Measurements from ENCODE around the gene ITPR2.

The ITPR2 gene

DNA sequence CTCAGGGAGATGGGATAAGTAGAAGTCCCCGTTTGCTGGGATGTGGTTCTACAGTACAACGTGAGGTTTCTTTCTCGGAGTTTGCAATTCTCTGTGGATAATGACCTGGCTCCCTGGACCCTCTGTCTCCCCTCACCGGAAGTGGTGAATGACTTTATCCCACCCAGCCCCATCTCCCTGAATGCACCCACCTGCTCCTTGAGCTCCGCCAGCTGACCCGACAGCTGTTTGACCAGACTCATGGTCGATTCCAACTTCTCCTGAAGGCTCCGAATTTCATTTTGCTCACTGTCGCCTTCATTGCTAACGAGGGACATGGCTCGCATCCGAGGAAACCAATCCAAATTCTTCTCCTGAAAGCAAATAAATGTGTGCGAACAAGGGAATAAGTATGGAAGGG lies 493.0 kb downstream of the ITPR2 start:
- TF ChIP-seq SIN3A (IDR thresholded peaks at IDR 0.05; ENCODE audit: borderline replicate concordance, insufficient read depth, low read length) (no peak), FOXP2 (optimal IDR thresholded peaks at IDR 0.05; ENCODE audit: borderline replicate concordance, extremely low read depth, extremely low read length, insufficient read depth) (no peak), POLR2AphosphoS5 (IDR thresholded peaks at IDR 0.05; ENCODE audit: low read depth, low read length) (no peak), TAF1 (IDR thresholded peaks at IDR 0.05; ENCODE audit: borderline replicate concordance, insufficient read depth, low read length) (no peak)
- TF ChIP-seq, protein P1, sequence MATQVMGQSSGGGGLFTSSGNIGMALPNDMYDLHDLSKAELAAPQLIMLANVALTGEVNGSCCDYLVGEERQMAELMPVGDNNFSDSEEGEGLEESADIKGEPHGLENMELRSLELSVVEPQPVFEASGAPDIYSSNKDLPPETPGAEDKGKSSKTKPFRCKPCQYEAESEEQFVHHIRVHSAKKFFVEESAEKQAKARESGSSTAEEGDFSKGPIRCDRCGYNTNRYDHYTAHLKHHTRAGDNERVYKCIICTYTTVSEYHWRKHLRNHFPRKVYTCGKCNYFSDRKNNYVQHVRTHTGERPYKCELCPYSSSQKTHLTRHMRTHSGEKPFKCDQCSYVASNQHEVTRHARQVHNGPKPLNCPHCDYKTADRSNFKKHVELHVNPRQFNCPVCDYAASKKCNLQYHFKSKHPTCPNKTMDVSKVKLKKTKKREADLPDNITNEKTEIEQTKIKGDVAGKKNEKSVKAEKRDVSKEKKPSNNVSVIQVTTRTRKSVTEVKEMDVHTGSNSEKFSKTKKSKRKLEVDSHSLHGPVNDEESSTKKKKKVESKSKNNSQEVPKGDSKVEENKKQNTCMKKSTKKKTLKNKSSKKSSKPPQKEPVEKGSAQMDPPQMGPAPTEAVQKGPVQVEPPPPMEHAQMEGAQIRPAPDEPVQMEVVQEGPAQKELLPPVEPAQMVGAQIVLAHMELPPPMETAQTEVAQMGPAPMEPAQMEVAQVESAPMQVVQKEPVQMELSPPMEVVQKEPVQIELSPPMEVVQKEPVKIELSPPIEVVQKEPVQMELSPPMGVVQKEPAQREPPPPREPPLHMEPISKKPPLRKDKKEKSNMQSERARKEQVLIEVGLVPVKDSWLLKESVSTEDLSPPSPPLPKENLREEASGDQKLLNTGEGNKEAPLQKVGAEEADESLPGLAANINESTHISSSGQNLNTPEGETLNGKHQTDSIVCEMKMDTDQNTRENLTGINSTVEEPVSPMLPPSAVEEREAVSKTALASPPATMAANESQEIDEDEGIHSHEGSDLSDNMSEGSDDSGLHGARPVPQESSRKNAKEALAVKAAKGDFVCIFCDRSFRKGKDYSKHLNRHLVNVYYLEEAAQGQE (IDR thresholded peaks at IDR 0.05; ENCODE audit: insufficient read depth in 1 of 2, low read depth in 2 of 2, low read length in 2 of 2): no peak

DNA sequence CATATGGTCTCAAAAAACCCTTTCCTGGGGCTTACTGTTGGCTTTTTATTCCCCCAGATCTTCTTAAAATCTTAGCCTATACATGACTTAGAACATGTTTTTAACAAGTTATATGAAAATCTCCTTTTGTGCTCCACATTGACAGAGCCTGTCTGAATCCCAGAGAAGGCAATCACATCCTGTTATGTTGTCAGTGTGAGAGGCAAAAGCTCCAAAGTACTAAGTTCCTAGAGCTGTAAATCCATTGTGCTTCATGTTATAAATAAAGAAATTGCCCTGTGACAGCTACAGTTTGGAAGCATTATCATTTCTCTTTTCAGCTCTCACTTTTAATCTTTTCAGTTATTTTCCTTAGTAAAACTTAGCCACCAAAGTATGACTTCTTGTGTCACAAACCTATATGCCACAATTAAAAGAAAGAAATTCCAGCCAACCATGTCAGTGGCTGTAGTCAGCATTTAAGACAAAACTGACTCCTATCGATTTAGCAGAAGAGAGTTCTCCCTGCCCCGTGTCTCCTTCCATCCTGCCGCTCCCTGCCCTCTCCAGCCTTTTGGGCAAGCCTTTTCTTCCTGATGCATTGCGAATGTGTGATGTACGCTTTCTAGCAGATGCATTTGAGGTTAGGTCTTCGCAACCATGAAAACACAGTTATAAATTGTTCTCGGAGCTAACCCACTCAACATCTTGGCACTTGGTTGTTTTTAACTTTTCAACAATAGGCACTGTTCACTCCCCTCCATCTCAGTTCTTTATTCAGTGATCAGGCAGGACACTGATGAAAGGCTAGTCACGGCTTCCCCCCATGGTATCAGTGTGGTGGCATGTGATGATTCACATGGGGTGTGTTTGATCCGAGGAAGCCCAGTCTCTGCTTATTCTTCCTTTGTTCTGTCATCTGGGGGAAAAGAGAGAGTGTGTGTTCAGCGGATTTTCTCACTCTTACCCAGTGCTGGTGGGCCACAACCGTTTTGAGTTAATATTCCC lies 494.1 kb downstream of the ITPR2 start:
- TF ChIP-seq SIN3A (IDR thresholded peaks at IDR 0.05; ENCODE audit: borderline replicate concordance, insufficient read depth, low read length) (no peak), POLR2AphosphoS5 (IDR thresholded peaks at IDR 0.05; ENCODE audit: low read depth, low read length) (no peak), TAF1 (IDR thresholded peaks at IDR 0.05; ENCODE audit: borderline replicate concordance, insufficient read depth, low read length) (no peak), FOXP2 (optimal IDR thresholded peaks at IDR 0.05; ENCODE audit: borderline replicate concordance, extremely low read depth, extremely low read length, insufficient read depth) (no peak)
- TF ChIP-seq, protein P1 (IDR thresholded peaks at IDR 0.05; ENCODE audit: insufficient read depth in 1 of 2, low read depth in 2 of 2, low read length in 2 of 2): no peak

DNA sequence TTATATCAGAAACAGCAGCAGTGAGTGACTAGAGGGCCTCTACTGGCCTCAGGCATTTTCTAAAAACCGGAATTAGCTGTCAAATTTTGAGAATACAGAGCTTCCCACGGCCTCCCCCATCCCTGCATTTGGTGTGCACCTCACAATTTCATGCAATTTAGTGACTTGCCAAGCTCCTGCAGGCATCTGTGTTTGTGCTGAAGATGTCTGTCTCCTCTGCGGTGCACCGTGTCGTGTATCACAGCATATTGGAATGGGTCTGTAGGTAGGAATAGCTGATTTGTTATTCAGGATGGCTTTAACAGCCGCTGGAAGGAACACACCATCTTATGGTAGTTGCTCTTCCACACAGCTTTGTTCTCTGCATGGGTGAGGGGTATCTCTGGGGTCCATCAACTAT lies 497.3 kb downstream of the ITPR2 start:
- TF ChIP-seq FOXP2 (optimal IDR thresholded peaks at IDR 0.05; ENCODE audit: borderline replicate concordance, extremely low read depth, extremely low read length, insufficient read depth): no peak
- TF ChIP-seq, protein P1 (IDR thresholded peaks at IDR 0.05; ENCODE audit: insufficient read depth in 1 of 2, low read depth in 2 of 2, low read length in 2 of 2): no peak
- no peak for TF ChIP-seq POLR2AphosphoS5 (IDR thresholded peaks at IDR 0.05; ENCODE audit: low read depth, low read length)
- TF ChIP-seq TAF1 (IDR thresholded peaks at IDR 0.05; ENCODE audit: borderline replicate concordance, insufficient read depth, low read length): no peak
- no peak for TF ChIP-seq SIN3A (IDR thresholded peaks at IDR 0.05; ENCODE audit: borderline replicate concordance, insufficient read depth, low read length)

DNA sequence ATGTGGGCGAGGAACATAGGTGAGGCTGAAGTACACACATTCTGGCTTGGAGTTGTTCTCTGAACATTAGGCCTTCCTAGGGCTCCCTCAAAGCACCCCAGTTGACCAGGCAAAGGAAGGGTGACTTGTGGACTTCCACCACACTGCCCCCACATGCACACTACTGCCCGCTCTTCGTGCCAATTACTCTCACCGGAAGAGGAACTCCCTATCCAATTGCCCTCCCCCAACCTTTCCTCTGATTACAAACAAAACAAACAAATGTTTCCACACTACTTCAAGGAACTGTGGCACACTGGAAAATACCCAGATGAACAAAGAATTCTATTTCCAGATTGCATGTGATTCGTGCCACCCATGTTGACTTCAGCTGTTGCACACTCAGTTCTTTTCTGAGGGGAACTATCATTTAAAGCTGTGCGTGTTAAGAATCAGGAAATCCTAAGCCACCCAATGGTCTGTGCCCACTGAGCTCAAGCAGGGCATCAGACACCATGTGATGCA lies 498.3 kb downstream of the ITPR2 start:
- TF ChIP-seq POLR2AphosphoS5 (IDR thresholded peaks at IDR 0.05; ENCODE audit: low read depth, low read length): no peak
- no peak for TF ChIP-seq TAF1 (IDR thresholded peaks at IDR 0.05; ENCODE audit: borderline replicate concordance, insufficient read depth, low read length)
- no peak for TF ChIP-seq SIN3A (IDR thresholded peaks at IDR 0.05; ENCODE audit: borderline replicate concordance, insufficient read depth, low read length)
- TF ChIP-seq, protein P1 (IDR thresholded peaks at IDR 0.05; ENCODE audit: insufficient read depth in 1 of 2, low read depth in 2 of 2, low read length in 2 of 2): no peak
- TF ChIP-seq FOXP2 (optimal IDR thresholded peaks at IDR 0.05; ENCODE audit: borderline replicate concordance, extremely low read depth, extremely low read length, insufficient read depth): no peak

Measured in PFSK-1 (cell line).